NCI-H128 (cell line): ENCODE results near the gene FTO.

ENCODE experiments used
- DNase-seq: peaks from one replicate; lab custom pipeline; 2025; ENCODE audit not compliant: unreplicated experiment; lab: John Stamatoyannopoulos, UW

Gene FTO

DNA sequence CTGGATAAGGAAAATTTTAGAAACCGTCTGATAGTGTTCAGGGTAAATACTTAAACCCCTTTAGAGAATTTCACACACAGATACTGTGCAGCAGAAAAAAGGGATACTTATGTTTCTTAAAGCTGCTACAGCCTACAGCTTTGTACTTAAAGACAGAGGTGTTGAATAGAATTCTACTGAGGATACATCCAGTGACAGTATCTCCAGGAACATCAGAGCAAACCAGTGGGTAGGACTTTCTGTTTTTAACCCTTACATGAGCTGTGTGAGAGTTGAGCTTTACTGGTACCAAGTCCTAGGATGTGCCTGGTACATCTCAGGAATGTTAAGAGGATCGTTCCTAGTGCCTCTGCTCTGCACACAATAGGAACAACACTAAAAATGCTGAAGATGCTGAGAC lies 191.5 kb downstream of the FTO start:
- no peak for DNase-seq

- DNase-seq, result no peak
Measured at GRCh38 chr16:53895851-53896250, 191.9 kb downstream of the FTO start.

- no peak for DNase-seq
Measured at GRCh38 chr16:53896722-53897121, 192.8 kb downstream of the FTO start.

DNA sequence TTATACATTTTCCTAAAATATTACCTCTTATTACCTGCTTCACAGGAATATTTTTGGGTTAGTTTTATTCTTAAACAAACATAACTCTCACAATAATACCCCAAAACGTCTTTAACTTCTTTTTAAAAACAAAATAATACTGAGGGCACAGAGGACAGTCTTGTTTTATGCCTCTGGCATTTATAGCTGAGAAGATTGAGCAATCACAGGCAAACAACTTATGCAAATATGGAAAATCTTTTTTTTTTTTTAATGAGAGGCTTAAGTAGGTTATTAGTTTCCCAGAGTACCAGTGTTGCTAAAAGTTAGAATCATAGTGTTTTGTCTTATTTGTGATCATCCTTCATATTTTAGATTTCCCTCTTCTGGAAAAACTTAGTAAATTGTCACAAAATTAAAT lies 195.0 kb downstream of the FTO start:
- DNase-seq, result no peak

GRCh38 chr16:53899431-53899830 lies 195.5 kb downstream of the FTO start:
- DNase-seq, result no peak

GRCh38 chr16:53900667-53901066 lies 196.7 kb downstream of the FTO start:
- no peak for DNase-seq

GRCh38 chr16:53901408-53901807 lies 197.5 kb downstream of the FTO start:
- DNase-seq, result no peak

DNA sequence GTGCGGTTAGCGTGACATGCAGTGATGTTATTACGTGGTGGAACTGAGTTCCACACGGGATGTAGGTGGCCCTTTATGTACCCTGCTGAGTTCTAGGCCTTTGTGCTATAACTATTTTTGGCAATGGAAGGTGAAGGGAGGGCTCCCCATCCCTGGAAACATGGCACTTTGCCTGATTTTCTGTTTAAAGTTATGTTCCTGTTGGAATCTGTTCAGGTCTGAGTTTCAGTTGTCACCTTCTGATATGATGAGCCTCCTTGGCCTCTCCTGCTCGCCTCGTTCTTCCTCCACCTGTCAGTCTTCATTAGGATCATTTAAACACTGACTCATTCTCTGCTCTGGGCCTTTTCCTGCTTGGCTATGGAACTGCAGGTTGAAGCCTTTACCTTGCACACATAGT lies 200.6 kb downstream of the FTO start:
- no peak for DNase-seq

DNA sequence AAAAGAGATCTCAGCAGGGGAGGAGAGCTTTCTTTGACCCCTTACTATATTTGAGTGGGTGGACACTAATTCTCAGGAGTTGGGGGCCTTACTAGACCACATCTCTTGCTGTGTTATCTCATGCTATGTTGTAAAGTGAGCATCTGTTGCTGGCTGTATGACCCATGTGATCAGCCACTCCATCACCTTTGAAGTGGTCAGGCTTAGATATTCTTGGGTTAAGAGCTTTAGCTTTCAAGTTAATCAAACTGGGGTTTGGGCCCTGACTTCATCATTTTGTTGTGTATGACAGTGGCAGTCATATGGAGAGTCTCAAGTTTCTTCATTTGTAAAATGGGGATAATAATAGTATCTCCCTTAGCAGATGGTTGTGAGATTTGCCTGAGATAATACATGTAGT lies 201.1 kb downstream of the FTO start:
- DNase-seq, result no peak

DNA sequence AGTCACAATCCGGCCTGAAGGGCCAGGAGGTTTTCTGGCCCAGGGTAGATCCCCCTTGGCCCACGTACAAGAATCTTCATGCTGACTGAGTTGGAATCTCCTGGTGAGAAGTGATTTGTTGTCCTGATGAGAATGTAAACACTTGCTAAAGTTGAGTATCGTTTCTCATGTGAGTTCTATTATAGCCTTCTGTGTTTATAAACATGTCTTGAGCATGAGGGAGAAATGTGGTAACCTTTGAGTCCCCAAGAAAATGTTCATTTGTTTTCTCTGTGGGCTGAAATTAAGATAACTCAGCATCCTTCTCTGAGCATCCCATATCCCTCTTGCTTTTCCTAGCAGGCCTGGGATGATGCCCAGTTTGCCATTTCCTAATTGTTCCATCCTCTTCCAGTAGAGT lies 204.8 kb downstream of the FTO start:
- DNase-seq, result no peak

GRCh38 chr16:53910990-53911389 lies 207.0 kb downstream of the FTO start:
- DNase-seq, result no peak

GRCh38 chr16:53911513-53911912 lies 207.6 kb downstream of the FTO start:
- DNase-seq, result no peak

GRCh38 chr16:53912155-53912554 lies 208.2 kb downstream of the FTO start:
- DNase-seq, result no peak

DNA sequence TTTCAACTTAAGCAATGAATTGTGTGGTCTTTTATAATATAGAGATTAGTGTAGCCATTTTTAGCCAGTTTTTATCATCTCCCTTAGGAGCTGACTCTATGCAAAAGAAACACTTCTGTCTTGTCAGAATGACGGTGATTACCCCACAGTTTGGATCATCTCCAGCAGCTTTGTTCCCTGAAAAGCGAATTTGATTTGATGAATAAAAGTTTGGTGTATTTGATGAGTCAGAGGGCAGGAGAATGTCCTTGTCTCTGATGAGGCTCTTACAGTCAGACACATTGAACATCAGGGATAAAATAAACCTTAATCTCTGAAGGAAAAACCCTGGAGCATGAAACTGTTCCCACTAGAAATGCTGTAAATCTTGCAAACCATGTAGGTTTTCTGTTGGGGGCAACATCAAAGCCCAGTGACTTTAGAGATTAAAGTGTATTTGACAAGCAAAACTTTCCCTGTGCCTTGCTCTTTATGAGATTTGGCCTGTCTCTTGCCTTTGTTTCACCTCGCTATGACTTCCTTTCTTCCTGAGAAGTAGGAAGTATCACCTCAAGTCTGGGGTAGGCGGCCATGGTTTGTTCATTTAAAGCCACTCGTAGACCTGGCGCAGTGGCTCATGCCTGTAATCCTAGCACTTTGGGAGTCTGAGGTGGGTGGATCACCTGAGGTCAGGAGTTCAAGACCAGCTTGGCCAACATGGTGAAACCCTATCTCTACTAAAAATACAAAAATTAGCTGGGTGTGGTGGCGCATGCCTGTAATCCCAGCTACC lies 209.3 kb downstream of the FTO start:
- no peak for DNase-seq

DNA sequence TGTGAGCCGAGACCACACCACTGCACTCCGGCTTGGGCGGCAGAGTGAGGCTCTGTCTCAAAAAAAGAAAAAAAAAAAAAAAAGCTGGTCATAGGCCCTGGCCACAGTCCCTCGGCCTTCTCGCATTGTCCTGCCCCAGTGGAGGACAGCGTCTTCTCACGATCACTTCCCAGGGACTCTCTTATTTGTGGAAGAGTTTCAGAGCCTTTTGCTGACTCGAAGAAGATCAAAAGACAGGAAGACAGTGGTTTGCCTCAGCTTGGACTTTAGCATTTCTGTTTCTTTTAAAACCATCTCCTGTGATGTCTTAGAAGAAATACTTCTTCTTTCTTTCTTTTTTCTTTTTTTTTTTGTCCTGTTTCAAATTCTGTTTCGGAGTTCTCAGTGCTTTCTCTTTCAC lies 210.0 kb downstream of the FTO start:
- DNase-seq, result no peak

DNA sequence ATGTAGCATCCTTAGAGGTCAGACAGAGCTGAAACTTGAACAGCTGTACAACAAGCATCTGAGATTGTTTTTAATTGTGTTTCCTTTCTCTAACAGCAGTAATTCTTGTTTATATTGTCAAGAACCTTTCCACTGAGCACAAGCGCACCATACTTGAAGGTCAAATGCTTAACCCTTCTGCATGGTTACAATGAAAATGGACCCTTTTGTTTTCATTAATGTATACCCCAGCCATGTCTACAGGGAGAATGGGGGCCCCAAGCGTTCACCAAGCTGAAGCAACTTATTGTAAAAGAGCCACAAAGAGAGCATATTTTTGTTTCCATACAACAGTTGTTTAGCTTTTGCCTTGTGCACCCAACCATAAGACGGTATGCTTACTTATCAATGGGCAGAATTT lies 210.8 kb downstream of the FTO start:
- DNase-seq, result no peak

GRCh38 chr16:53915452-53916160 lies 211.7 kb downstream of the FTO start:
- no peak for DNase-seq

DNA sequence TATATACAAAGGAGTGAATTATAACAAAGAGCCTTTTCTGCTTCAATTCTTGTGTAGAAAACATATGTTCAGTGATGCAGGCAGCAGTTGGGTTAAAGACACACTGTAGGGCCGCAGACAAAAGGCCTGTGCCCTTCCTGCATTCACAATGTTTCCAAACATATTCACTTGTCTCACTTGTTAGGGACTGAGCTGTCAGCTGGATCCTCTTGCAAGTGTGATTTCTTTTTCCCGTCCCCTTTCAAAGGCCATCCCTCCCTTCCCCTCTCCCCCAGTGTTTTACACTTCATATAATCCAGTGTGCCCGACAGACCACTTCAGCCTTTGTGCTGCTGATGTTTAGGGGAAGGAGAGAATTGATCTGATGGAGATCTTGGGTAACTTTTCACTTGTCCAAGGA lies 217.0 kb downstream of the FTO start:
- no peak for DNase-seq

DNA sequence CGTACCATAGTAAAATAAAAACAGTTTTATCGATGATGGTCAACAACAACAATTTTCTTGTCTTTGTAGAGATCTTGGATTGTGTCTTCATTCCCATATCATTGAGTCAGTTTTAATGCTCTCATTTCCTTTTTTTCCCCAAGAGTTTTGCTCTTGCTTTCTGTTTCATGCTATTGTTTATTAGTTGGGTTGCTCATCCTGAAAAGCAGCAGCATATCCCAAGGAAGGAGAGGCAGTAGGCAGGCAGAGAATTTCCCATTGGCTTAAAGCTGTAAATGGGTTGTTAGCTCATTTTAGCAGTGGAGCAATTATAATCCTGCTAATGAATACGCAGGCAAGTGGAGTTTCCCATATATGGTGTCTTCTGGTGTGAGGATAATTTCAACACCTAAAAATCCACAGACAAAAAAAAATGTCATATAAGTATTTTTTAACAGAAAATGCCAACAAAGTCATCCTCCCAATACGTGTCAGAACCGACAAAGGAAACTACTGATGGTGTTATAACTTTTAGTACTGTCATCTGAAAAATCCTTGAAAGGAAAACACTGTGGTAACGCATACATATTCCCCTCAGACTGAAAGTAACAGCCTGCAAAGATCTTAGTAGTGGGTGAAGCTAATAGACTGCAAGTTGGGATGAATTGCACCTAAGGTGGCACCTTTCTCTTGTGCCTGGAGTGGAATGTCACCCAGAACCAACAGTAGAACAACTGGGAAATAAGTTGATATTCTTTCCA lies 218.3 kb downstream of the FTO start:
- no peak for DNase-seq

DNA sequence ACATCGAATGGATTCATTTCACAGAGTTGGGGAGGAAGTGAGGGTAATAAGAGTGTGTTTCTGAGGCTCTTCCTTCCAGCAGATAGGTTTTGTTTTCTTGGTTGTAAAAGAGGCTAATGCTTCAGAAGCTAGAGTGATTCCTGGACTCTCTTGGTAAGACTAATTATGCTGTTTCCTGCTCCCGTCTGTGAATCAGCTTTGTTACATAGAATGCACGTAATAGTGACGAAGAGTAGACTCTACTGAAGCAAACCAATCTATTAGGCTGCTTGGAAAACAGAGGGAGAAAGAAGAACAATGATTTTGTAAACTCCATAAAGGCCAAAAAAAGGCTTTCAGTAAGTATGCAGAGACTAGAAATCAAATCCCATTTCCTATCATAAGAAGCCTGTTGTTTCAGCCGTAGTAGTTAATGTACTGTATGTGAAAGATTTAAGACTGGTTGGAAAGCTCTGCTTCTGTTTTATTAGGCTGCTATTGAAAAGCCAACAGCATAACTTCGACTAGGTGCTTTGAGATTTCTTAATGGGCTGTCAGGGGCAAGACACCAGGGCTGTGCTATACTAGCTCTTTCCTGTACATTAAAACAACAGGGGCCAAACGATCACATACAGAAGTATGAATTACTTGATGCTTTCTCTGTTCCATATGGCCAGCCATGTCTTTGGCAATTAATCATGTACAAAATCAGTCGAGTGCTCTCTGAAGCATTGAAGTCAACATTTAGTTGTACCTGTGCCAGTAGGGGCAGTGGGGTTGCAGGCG lies 219.0 kb downstream of the FTO start:
- DNase-seq, result peak; percentile 75
